ENCODE results near the gene TUBA4A. TPM values are rescaled to one million over a fixed set of nuclear protein-coding genes. Genes with fewer than 3 reads are reported as not detected.
A peak's percentile ranks its signal among the peaks of the same experiment; 100 is the strongest.

The TUBA4A gene
- total and polyA plus RNA-seq, 12 donors, result 13.4 to 741 (median 27.0) TPM

DNA sequence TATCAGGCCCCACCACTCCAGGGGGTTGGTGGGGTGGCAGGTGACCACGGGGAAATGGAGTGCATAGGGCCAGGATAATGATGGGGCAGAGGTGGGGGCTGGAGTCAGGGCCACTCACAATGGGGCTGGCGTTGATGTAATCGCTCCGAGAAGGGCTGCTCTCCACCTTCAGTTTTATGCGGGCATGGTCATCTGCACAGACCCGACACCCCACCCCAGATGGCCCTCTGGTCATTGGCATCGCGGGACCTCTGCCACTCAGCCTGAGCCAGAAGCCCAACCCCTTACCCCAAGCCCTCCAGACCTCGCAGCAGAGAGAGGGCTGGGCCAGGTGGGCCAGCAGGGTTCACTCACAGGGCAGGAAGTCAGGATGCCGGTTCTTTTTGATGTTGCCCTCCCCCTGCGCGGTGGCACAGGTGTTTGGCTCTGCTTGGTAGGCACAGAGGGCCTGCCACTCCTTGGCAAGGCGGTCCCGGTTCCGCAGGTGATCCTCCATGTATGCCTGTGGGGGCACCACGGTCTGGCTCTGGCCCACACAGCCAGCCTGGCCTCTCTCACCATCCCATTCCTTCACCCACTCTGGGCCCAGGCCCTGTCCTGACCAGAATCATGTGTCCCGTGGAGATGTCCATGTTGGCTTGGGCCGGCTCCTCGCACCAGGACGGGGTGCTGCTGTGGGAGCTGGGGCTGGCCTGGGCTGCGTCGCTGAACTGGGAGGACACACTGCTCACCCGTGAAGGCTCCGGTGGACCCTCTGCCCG, 43.1 kb upstream of the TUBA4A start:
- TF ChIP-seq, protein P1, sequence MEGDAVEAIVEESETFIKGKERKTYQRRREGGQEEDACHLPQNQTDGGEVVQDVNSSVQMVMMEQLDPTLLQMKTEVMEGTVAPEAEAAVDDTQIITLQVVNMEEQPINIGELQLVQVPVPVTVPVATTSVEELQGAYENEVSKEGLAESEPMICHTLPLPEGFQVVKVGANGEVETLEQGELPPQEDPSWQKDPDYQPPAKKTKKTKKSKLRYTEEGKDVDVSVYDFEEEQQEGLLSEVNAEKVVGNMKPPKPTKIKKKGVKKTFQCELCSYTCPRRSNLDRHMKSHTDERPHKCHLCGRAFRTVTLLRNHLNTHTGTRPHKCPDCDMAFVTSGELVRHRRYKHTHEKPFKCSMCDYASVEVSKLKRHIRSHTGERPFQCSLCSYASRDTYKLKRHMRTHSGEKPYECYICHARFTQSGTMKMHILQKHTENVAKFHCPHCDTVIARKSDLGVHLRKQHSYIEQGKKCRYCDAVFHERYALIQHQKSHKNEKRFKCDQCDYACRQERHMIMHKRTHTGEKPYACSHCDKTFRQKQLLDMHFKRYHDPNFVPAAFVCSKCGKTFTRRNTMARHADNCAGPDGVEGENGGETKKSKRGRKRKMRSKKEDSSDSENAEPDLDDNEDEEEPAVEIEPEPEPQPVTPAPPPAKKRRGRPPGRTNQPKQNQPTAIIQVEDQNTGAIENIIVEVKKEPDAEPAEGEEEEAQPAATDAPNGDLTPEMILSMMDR (IDR thresholded peaks at IDR 0.05), result no peak
- no peak for TF ChIP-seq POLR2A (IDR thresholded peaks at IDR 0.05)
- peak in 1 of 7 donors; percentile 54 for DNase-seq
- Histone ChIP-seq H3K4me3 (no peak overlapping the region), H3K27ac (no peak overlapping the region), H3K36me3 (replicated peaks in 1 of 2) (no peaks in the 10 kb centered on the region), H3K27me3 (no peaks in the 10 kb centered on the region), H3K9me3 (replicated peaks in 1 of 3) (no peaks in the 10 kb centered on the region), H3K4me1 (replicated peaks in 1 of 2) (peaks cover 0 to 4% of the 10 kb centered on the region in 2 donors)
- intact Hi-C loops (cut with DNase I), result loop anchor here (5.0 to 10.0 kb wide), 2 partner anchors 52 to 135 kb away; partner anchors contain the start of genes GLB1L (in 2 of the 2), STK16 (in 2 of the 2) and NHEJ1 (in 1 of the 2)
- WGBS, 4 donors, result 76 to 87% (median 86%) methylated on average over 8 to 25 of the region's 25 CpGs

DNA sequence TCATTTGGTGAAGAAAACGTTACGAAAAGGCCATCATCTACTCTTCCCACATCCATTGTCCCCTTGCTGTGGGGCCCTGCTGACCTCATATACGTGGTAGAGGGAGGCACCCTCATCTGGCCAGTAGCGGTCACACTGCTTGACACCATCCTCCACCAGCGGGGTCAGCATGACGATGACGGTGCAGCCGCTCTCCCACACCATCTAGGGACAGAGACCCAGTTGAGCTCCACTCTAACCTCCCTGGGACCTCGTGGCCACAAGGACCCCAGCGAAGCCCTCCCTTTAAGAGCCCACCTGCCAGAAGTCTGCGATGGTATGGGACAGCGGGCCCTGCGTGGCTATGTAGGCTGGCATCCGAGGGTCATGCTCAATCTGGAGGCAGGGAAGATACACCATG, 42.4 kb upstream of the TUBA4A start:
- 76 to 88% (median 81%) methylated on average over 12 to 14 of the region's 14 CpGs for WGBS, 4 donors
- Histone ChIP-seq H3K27ac (no peak overlapping the region), H3K4me1 (replicated peaks in 1 of 2) (peaks cover 0 to 4% of the 10 kb centered on the region in 2 donors), H3K27me3 (no peaks in the 10 kb centered on the region), H3K4me3 (no peak overlapping the region), H3K36me3 (replicated peaks in 1 of 2) (no peaks in the 10 kb centered on the region), H3K9me3 (replicated peaks in 1 of 3) (no peaks in the 10 kb centered on the region)
- intact Hi-C loops (cut with DNase I), result loop anchor here (5.0 to 10.0 kb wide), 2 partner anchors 51 to 134 kb away; partner anchors contain the start of genes GLB1L (in 2 of the 2), STK16 (in 2 of the 2) and NHEJ1 (in 1 of the 2)
- no peak for DNase-seq
- TF ChIP-seq POLR2A (IDR thresholded peaks at IDR 0.05), result no peak

DNA sequence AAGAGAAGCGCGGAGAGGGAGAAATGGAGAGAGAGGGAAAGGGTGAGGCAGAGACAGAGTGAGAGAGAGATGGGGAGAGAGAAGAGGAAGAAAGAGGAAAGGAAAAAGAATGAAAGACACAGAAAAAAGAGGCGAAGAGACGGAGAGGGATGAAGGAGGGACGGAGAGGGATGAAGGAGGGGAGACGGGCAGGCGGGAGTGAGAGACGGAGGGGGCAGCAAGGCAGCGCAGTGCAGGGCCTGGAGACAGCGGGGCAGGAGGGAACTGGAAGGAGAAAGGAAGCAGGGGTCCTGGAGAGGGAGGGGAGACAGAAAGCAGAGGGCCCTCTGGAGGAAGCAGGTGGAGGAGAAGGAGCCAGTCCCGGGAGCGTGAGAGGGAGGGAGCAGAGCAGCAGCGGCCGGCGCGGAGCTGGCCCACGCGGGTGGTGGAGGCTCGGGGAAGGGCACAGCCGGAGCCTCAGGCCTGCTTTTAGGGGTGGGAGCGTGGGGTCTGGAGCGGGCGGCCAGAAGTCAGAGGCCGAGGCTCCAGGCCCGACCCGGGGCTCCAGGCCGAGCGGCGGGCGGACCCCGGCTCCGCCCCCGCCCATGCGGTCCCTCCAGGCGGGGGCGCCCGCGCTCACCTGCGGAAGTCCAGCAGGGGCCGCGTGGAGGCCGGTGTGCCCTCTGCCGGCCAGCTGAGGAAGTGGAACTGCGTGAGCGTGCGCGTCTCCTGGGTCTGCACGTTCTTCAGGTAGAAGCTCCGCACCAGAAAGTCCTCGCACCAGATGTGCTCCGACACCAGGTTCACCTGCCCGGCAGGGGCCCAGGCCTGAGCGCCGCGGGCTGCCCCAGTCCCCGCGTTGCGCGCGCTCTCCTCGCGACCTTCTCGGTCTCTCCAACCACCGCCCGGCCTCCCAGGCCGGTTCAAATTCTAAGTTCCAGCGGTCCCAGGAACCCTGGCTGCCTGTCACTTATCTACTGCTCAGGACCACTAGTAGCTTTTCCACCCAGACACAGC, 40.9 kb upstream of the TUBA4A start:
- peak overlapping the region in 2 of 5 donors; percentile 75 to 79 for H3K27ac ChIP-seq
- H3K36me3 ChIP-seq (replicated peaks in 1 of 2), result no peaks in the 10 kb centered on the region
- peak; percentile 80 to 93 (median 87) for DNase-seq
- no peaks in the 10 kb centered on the region for H3K9me3 ChIP-seq (replicated peaks in 1 of 3)
- no peaks in the 10 kb centered on the region for H3K27me3 ChIP-seq
- intact Hi-C loops (cut with DNase I), result loop anchor here (5.0 to 10.0 kb wide), 2 partner anchors 50 to 132 kb away; partner anchors contain the start of genes GLB1L (in 2 of the 2), STK16 (in 2 of the 2) and NHEJ1 (in 1 of the 2)
- 8 to 23% (median 12%) methylated on average over 25 to 67 of the region's 67 CpGs for WGBS, 4 donors
- H3K4me3 ChIP-seq, result peak overlapping the region in 2 of 4 donors; percentile 16 to 62
- H3K4me1 ChIP-seq (replicated peaks in 1 of 2), result peaks cover 0 to 7% of the 10 kb centered on the region in 2 donors
- TF ChIP-seq, protein P1 (IDR thresholded peaks at IDR 0.05), result peak; percentile 71 to 100 (median 92)
- peak; percentile 25 to 43 for TF ChIP-seq POLR2A (IDR thresholded peaks at IDR 0.05)

DNA sequence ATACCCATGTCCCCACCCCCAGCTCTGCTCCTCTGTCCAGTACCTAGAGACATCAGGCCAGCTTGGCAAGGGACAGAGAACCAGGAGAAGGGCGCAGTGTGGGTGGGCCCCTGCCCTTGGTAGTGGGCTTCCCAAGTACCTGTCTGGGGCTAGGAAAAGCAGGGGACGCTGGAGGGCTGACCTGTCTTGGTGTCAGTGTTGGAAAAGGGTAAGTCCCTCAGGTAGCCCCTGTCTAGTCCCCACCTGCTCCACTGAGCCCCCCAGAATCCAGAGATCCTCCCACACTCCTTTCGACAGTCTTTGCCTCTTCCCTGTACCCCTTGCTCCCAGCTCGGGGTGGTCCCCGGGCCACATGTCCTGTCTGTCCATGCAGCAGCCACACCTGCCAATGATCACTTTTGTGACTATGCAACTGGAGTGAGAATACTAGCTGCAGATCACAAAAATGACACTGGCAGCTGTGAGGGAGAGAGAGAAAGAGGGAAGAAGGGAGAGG, 40.1 kb upstream of the TUBA4A start:
- Histone ChIP-seq H3K36me3 (replicated peaks in 1 of 2) (no peaks in the 10 kb centered on the region), H3K4me3 (no peak overlapping the region), H3K9me3 (replicated peaks in 1 of 3) (no peaks in the 10 kb centered on the region), H3K27me3 (no peaks in the 10 kb centered on the region), H3K27ac (peak overlapping the region in 1 of 5 donors; percentile 75), H3K4me1 (replicated peaks in 1 of 2) (peaks cover 0 to 13% of the 10 kb centered on the region in 2 donors)
- peak in 2 of 7 donors; percentile 21 to 50 for DNase-seq
- WGBS, 4 donors, result 80 to 87% (median 85%) methylated on average over 4 to 5 of the region's 5 CpGs
- no peak for TF ChIP-seq POLR2A (IDR thresholded peaks at IDR 0.05)
- TF ChIP-seq, protein P1 (IDR thresholded peaks at IDR 0.05), result no peak
- intact Hi-C loops (cut with DNase I), result loop anchor here (10.0 kb wide), 1 partner anchor 49 kb away; the partner anchor contains the start of genes GLB1L (in 2 of the 2) and STK16 (in 2 of the 2)
